Upper lobe of left lung (tissue), 4 donors: ENCODE data around the gene TPST1.

Experiments
- EP300 ChIP-seq, 4 donors: sonication (generic); formaldehyde crosslinking; IDR thresholded peaks; one replicate each; pipeline ENCODE4 v1.5.1; 2017; ENCODE audit warnings: antibody characterized with exemption in 4 of 4, control low read depth in 2 of 4
- POLR2A ChIP-seq, 4 donors: fragments of 450-650 bp; IDR thresholded peaks; one replicate each; pipeline ENCODE4 v1.5.1; 2016 to 2017; ENCODE audit warnings: antibody characterized with exemption in 4 of 4, mild to moderate bottlenecking in 2 of 4
- POLR2AphosphoS5 ChIP-seq, 2 donors: sonication (generic); formaldehyde crosslinking; IDR thresholded peaks; one replicate each; pipeline ENCODE4 v1.5.1; 2017; ENCODE audit warnings: antibody characterized with exemption in 2 of 2
- TF ChIP-seq, protein P1 (sequence below), 6 experiments: fragments of 450-650 bp in 4 of 6; fragments of 200-600 bp in 2 of 6; sonication (generic) in 2 of 6; IDR thresholded peaks; one replicate each; pipeline ENCODE4 v1.5.1; 2016 to 2019; ENCODE audit warnings: antibody characterized with exemption in 6 of 6

DNA sequence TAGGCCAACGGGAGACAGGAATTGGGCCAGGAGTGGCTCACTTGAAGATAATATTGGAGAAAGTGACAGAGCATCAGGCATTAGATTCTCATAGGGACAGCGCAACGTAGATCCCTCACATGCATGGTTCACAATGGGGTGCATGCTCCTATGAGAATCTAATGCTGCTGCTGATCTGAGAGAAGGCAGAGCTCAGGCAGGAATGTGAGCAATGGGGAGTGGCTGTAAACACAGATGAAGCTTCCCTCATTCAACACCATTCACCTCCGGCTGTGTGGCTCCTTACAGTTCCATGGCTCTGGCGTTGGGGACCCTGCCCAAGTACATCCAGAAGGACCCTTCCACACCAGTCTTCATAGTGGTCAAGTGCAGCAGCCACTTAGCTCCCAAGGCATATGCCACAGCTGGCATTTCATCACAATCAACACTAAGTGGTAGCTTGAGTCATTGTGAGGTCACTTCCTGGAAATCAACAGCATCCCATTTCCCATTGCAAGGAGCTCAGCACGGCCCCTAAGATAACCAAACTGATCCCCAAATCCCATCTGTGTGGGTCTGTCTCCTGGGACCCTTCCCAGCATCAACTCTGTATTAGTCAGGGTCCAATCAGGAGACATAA is 174.5 kb downstream of the TPST1 start:
- no peak for TF ChIP-seq POLR2A (IDR thresholded peaks at IDR 0.05)
- TF ChIP-seq, protein P1, sequence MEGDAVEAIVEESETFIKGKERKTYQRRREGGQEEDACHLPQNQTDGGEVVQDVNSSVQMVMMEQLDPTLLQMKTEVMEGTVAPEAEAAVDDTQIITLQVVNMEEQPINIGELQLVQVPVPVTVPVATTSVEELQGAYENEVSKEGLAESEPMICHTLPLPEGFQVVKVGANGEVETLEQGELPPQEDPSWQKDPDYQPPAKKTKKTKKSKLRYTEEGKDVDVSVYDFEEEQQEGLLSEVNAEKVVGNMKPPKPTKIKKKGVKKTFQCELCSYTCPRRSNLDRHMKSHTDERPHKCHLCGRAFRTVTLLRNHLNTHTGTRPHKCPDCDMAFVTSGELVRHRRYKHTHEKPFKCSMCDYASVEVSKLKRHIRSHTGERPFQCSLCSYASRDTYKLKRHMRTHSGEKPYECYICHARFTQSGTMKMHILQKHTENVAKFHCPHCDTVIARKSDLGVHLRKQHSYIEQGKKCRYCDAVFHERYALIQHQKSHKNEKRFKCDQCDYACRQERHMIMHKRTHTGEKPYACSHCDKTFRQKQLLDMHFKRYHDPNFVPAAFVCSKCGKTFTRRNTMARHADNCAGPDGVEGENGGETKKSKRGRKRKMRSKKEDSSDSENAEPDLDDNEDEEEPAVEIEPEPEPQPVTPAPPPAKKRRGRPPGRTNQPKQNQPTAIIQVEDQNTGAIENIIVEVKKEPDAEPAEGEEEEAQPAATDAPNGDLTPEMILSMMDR (IDR thresholded peaks at IDR 0.05), result no peak
- TF ChIP-seq EP300 (IDR thresholded peaks at IDR 0.05), result no peak
- TF ChIP-seq POLR2AphosphoS5 (IDR thresholded peaks at IDR 0.05), result no peak
